Neural progenitor cell (in vitro differentiated cells): ENCODE results near the gene HCRTR1. TPM values are rescaled to one million over a fixed set of nuclear protein-coding genes. Genes with fewer than 3 reads are reported as not detected.

Source experiments
- DNase-seq: peaks from one replicate; pipeline ENCODE4 v3.0.0-alpha.2; 2016; ENCODE audit warnings: low spot score
- H2AFZ ChIP-seq: fragments of 200-600 bp; sonication (generic); replicated peaks from 2 replicates; pipeline ENCODE4 v1.6.1; 2016; ENCODE audit warnings: antibody characterized with exemption
- H3F3A ChIP-seq: fragments of 200-600 bp; sonication (generic); 2 replicates; pipeline ENCODE4 v1.6.1; 2016; ENCODE audit warnings: antibody characterized with exemption, low read depth
- H3K27ac ChIP-seq: fragments of 200-600 bp; sonication (generic); 2 replicates; pipeline ENCODE4 v1.5.1; 2016; ENCODE audit warnings: mild to moderate bottlenecking
- H3K27me3 ChIP-seq: fragments of 200-600 bp; sonication (generic); 2 replicates; pipeline ENCODE4 v1.6.1; 2016; ENCODE audit warnings: mild to moderate bottlenecking, moderate library complexity
- H3K36me3 ChIP-seq: fragments of 200-600 bp; sonication (generic); 2 replicates; pipeline ENCODE4 v1.5.1; 2016
- H3K4me1 ChIP-seq: fragments of 200-600 bp; sonication (generic); 2 replicates; pipeline ENCODE4 v1.6.1; 2016; ENCODE audit warnings: mixed run types
- H3K4me2 ChIP-seq: fragments of 200-600 bp; sonication (generic); 2 replicates; pipeline ENCODE4 v1.6.1; 2016
- H3K4me3 ChIP-seq: fragments of 200-600 bp; sonication (generic); 2 replicates; pipeline ENCODE4 v1.5.1; 2016
- H3K79me2 ChIP-seq: fragments of 200-600 bp; sonication (generic); 2 replicates; pipeline ENCODE4 v1.6.1; 2016; ENCODE audit warnings: low read depth
- H3K9ac ChIP-seq: fragments of 200-600 bp; sonication (generic); 2 replicates; pipeline ENCODE4 v1.6.1; 2016
- H3K9me3 ChIP-seq: fragments of 200-600 bp; sonication (generic); 2 replicates; pipeline ENCODE4 v1.5.1; 2016; ENCODE audit warnings: low read depth
- H4K20me1 ChIP-seq: fragments of 200-600 bp; sonication (generic); 2 replicates; pipeline ENCODE4 v1.6.1; 2016; ENCODE audit warnings: low read depth
- H3K27ac Mint-ChIP-seq: 3 replicates; pipeline ENCODE4 v1.8.0; 2021; ENCODE audit warnings: mixed read lengths
- H3K27me3 Mint-ChIP-seq: 2 replicates; pipeline ENCODE4 v1.8.0; 2022; ENCODE audit warnings: low read depth, mild to moderate bottlenecking, inconsistent platforms, moderate library complexity, mixed read lengths; ENCODE audit not compliant: insufficient read depth
- H3K36me3 Mint-ChIP-seq: 3 replicates; pipeline ENCODE4 v1.8.0; 2021; ENCODE audit warnings: mixed read lengths
- H3K4me1 Mint-ChIP-seq: 3 replicates; pipeline ENCODE4 v1.8.0; 2021; ENCODE audit warnings: mixed read lengths
- H3K4me3 Mint-ChIP-seq: 3 replicates; pipeline ENCODE4 v1.8.0; 2021; ENCODE audit warnings: mild to moderate bottlenecking, moderate library complexity, mixed read lengths
- H3K9me3 Mint-ChIP-seq: 3 replicates; pipeline ENCODE4 v1.8.0; 2020; ENCODE audit warnings: mixed read lengths
- EZH2 ChIP-seq: fragments of 200-600 bp; sonication (generic); IDR thresholded peaks from 2 replicates; pipeline ENCODE4 v1.6.1; 2017; ENCODE audit warnings: antibody characterized with exemption, mild to moderate bottlenecking, moderate library complexity
- EZH2phosphoT487 ChIP-seq: fragments of 200-600 bp; sonication (generic); IDR thresholded peaks from 2 replicates; pipeline ENCODE4 v1.6.1; 2017; ENCODE audit warnings: antibody characterized with exemption
- total RNA-seq: library from RNA; depleted of rRNA; stranded (reverse); fragments of >200 nt; gene quantifications from 2 replicates; pipeline ENCODE4 v1.2.3, GENCODE V29; 2015; ENCODE audit warnings: low replicate concordance
- TF ChIP-seq, protein P1 (sequence below): fragments of 200-600 bp; sonication (generic); IDR thresholded peaks from 2 replicates; pipeline ENCODE4 v1.5.1; 2017; ENCODE audit warnings: antibody characterized with exemption, mild to moderate bottlenecking

Gene HCRTR1
- total RNA-seq, 1 donor from 2014 or later: not detected

GRCh38 chr1:31592132-31592531 is 25.4 kb upstream of the HCRTR1 start:
- no peak for DNase-seq
- TF ChIP-seq EZH2phosphoT487: no peak
- no peak for TF ChIP-seq EZH2
- TF ChIP-seq, protein P1, sequence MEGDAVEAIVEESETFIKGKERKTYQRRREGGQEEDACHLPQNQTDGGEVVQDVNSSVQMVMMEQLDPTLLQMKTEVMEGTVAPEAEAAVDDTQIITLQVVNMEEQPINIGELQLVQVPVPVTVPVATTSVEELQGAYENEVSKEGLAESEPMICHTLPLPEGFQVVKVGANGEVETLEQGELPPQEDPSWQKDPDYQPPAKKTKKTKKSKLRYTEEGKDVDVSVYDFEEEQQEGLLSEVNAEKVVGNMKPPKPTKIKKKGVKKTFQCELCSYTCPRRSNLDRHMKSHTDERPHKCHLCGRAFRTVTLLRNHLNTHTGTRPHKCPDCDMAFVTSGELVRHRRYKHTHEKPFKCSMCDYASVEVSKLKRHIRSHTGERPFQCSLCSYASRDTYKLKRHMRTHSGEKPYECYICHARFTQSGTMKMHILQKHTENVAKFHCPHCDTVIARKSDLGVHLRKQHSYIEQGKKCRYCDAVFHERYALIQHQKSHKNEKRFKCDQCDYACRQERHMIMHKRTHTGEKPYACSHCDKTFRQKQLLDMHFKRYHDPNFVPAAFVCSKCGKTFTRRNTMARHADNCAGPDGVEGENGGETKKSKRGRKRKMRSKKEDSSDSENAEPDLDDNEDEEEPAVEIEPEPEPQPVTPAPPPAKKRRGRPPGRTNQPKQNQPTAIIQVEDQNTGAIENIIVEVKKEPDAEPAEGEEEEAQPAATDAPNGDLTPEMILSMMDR: no peak
- Mint-ChIP-seq H3K4me3 (no peak overlapping the region), H3K36me3 (no peaks in the 10 kb centered on the region), H3K27ac (no peak overlapping the region), H3K9me3 (no peaks in the 10 kb centered on the region), H3K4me1 (peaks cover 9% of the 10 kb centered on the region), H3K27me3 (peaks cover 25% of the 10 kb centered on the region)
- Histone ChIP-seq H3F3A (peaks cover 4% of the 10 kb centered on the region), H3K9ac (no peak overlapping the region), H3K27ac (no peak overlapping the region), H3K27me3 (peaks cover 58% of the 10 kb centered on the region), H3K4me2 (no peak overlapping the region), H3K36me3 (no peaks in the 10 kb centered on the region), H2AFZ (no peak overlapping the region), H3K79me2 (no peaks in the 10 kb centered on the region), H4K20me1 (peaks cover 3% of the 10 kb centered on the region), H3K9me3 (no peaks in the 10 kb centered on the region), H3K4me1 (no peaks in the 10 kb centered on the region), H3K4me3 (no peak overlapping the region)

GRCh38 chr1:31593136-31593665 is 24.3 kb upstream of the HCRTR1 start:
- H3K36me3 Mint-ChIP-seq: no peaks in the 10 kb centered on the region
- H3K4me2 ChIP-seq: no peak overlapping the region
- H3K9ac ChIP-seq: no peak overlapping the region
- no peak for DNase-seq
- peaks cover 2% of the 10 kb centered on the region for H3F3A ChIP-seq
- peaks cover 59% of the 10 kb centered on the region for H3K27me3 ChIP-seq
- TF ChIP-seq EZH2 (no peak), EZH2phosphoT487 (no peak)
- TF ChIP-seq, protein P1: no peak
- H2AFZ ChIP-seq: no peak overlapping the region
- H3K9me3 Mint-ChIP-seq: no peaks in the 10 kb centered on the region
- peaks cover 9% of the 10 kb centered on the region for H3K4me1 Mint-ChIP-seq
- H3K4me3 ChIP-seq: no peak overlapping the region
- no peaks in the 10 kb centered on the region for H3K36me3 ChIP-seq
- H3K79me2 ChIP-seq: no peaks in the 10 kb centered on the region
- peaks cover 3% of the 10 kb centered on the region for H4K20me1 ChIP-seq
- peaks cover 20% of the 10 kb centered on the region for H3K27me3 Mint-ChIP-seq
- H3K4me1 ChIP-seq: no peaks in the 10 kb centered on the region
- H3K27ac ChIP-seq: no peak overlapping the region
- no peak overlapping the region for H3K4me3 Mint-ChIP-seq
- no peaks in the 10 kb centered on the region for H3K9me3 ChIP-seq
- no peak overlapping the region for H3K27ac Mint-ChIP-seq

DNA sequence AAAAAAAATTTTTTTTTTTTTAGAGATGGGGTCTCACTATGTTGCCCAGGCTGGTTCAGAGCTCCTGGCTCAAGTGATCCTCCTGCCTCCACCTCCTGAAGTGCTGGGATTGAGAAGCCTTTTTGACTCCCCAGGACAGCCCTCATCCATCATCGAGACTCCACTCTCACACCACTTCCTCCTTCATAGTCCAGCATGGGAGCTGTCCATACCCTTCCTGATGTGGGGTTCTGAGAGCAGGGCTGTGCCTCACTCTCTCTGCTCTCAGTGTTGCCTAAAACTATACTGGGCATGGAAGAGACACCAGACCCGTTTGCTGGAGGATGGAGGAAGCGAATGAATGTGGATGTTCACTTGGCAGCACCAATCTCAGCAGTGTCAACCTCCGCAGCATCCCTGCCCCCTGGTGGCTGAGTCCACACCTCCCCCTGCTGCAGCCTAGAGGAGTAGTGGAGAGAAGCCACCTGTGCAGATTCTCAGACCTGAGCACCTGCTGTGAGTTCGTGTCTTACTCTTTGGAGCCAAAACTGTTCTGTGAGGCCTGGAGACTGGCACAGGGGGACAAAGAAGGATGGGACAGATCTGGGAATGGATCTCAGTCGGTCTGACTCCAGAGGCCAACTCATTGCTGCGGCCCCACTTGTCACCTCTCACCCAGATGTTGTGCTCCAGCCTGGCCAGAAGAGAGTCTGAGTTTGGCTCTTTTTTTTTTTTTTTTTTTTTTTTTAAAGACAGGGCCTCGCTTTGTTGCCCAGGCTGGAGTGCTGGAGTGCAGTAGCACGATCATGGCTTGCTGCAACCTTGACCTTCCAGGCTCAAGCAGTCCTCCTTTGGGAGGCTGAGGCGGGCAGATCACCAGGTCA is 23.5 kb upstream of the HCRTR1 start:
- Mint-ChIP-seq H3K4me3 (no peak overlapping the region), H3K36me3 (no peaks in the 10 kb centered on the region), H3K4me1 (peaks cover 9% of the 10 kb centered on the region), H3K27me3 (peaks cover 22% of the 10 kb centered on the region), H3K27ac (no peak overlapping the region), H3K9me3 (no peaks in the 10 kb centered on the region)
- H3K9ac ChIP-seq: no peak overlapping the region
- no peak overlapping the region for H3K27ac ChIP-seq
- no peaks in the 10 kb centered on the region for H4K20me1 ChIP-seq
- H3K4me3 ChIP-seq: no peak overlapping the region
- H3K4me2 ChIP-seq: no peak overlapping the region
- no peaks in the 10 kb centered on the region for H3F3A ChIP-seq
- peaks cover 51% of the 10 kb centered on the region for H3K27me3 ChIP-seq
- H3K4me1 ChIP-seq: no peaks in the 10 kb centered on the region
- TF ChIP-seq EZH2: no peak
- TF ChIP-seq, protein P1: peak; percentile 79
- no peaks in the 10 kb centered on the region for H3K79me2 ChIP-seq
- DNase-seq: peak; percentile 82
- H3K36me3 ChIP-seq: no peaks in the 10 kb centered on the region
- H3K9me3 ChIP-seq: no peaks in the 10 kb centered on the region
- no peak overlapping the region for H2AFZ ChIP-seq
